SU-DHL-6 (cell line): ENCODE data around the gene MPND.

Experiments used
- H2AFZ ChIP-seq: fragments of 200-600 bp; sonication (generic); 2 replicates; pipeline ENCODE4 v1.6.1; 2014; ENCODE audit warnings: low read depth, mild to moderate bottlenecking, moderate library complexity, mixed read lengths, antibody characterized with exemption, low read length; ENCODE audit not compliant: severe bottlenecking
- H3F3A ChIP-seq: fragments of 200-600 bp; shearing (Covaris generic); 2 replicates; pipeline ENCODE4 v1.6.0; 2016; ENCODE audit warnings: antibody characterized with exemption, mild to moderate bottlenecking; ENCODE audit not compliant: insufficient read depth
- H3K27ac ChIP-seq: fragments of 200-600 bp; sonication (generic); 2 replicates; pipeline ENCODE4 v1.5.1; 2016; ENCODE audit warnings: low read depth, mild to moderate bottlenecking, low read length, moderate library complexity, mixed read lengths
- H3K27me3 ChIP-seq: fragments of 200-600 bp; sonication (generic), shearing (Covaris generic); 2 replicates; pipeline ENCODE4 v1.6.0; 2014; ENCODE audit warnings: mild to moderate bottlenecking, low read length
- H3K36me3 ChIP-seq: fragments of 200-600 bp; sonication (generic); 2 replicates; pipeline ENCODE4 v1.6.1; 2014; ENCODE audit warnings: mild to moderate bottlenecking, low read length, mixed read lengths
- H3K4me2 ChIP-seq: fragments of 300-600, 200-600 bp; shearing (Covaris generic), sonication (generic); 2 replicates; pipeline ENCODE4 v1.6.0; 2014; ENCODE audit warnings: low read length, low read depth, mild to moderate bottlenecking; ENCODE audit not compliant: poor library complexity, severe bottlenecking
- H3K4me3 ChIP-seq: fragments of 200-600 bp; sonication (generic); 2 replicates; pipeline ENCODE4 v1.5.1; 2014; ENCODE audit warnings: antibody characterized with exemption, low read length, mild to moderate bottlenecking, mixed read lengths; ENCODE audit not compliant: insufficient read depth, poor library complexity, severe bottlenecking
- H3K79me2 ChIP-seq: fragments of 200-600 bp; sonication (generic); 2 replicates; pipeline ENCODE4 v1.6.1; 2014; ENCODE audit warnings: mild to moderate bottlenecking, low read length, moderate library complexity; ENCODE audit not compliant: insufficient read depth
- H3K9ac ChIP-seq: fragments of 200-600 bp; sonication (generic); 2 replicates; pipeline ENCODE4 v1.7.0; 2014; ENCODE audit warnings: mild to moderate bottlenecking, low read length
- H3K9me2 ChIP-seq: fragments of 200-600 bp; sonication (generic); replicated peaks from 2 replicates; pipeline ENCODE4 v1.6.1; 2014; ENCODE audit warnings: low read length; ENCODE audit not compliant: insufficient read depth
- H3K9me3 ChIP-seq: fragments of 200-600 bp; sonication (generic); 2 replicates; pipeline ENCODE4 v1.6.1; 2014; ENCODE audit warnings: low read length, mixed read lengths; ENCODE audit not compliant: insufficient read depth
- H4K20me1 ChIP-seq: fragments of 200-600 bp; sonication (generic); 2 replicates; pipeline ENCODE4 v1.6.1; 2014; ENCODE audit warnings: low read depth, mild to moderate bottlenecking, antibody characterized with exemption, low read length, moderate library complexity, mixed read lengths
- EZH2phosphoT487 ChIP-seq: fragments of 200-600 bp; sonication (generic), shearing (Covaris generic); conservative IDR thresholded peaks from 2 replicates; pipeline ENCODE4 v1.6.1; 2018; ENCODE audit warnings: mild to moderate bottlenecking, antibody characterized with exemption, low read length, moderate library complexity, mixed read lengths
- TF ChIP-seq, protein P1 (sequence below): fragments of 200-600 bp; sonication (generic); IDR thresholded peaks from one replicate; pipeline ENCODE4 v1.5.1; 2017; ENCODE audit warnings: antibody characterized with exemption, mild to moderate bottlenecking, low read length, moderate library complexity; ENCODE audit not compliant: insufficient read depth, poor library complexity, severe bottlenecking

Gene MPND

GRCh38 chr19:4322942-4323665 lies 20.3 kb upstream of the MPND start:
- no peak for TF ChIP-seq EZH2phosphoT487
- TF ChIP-seq, protein P1, sequence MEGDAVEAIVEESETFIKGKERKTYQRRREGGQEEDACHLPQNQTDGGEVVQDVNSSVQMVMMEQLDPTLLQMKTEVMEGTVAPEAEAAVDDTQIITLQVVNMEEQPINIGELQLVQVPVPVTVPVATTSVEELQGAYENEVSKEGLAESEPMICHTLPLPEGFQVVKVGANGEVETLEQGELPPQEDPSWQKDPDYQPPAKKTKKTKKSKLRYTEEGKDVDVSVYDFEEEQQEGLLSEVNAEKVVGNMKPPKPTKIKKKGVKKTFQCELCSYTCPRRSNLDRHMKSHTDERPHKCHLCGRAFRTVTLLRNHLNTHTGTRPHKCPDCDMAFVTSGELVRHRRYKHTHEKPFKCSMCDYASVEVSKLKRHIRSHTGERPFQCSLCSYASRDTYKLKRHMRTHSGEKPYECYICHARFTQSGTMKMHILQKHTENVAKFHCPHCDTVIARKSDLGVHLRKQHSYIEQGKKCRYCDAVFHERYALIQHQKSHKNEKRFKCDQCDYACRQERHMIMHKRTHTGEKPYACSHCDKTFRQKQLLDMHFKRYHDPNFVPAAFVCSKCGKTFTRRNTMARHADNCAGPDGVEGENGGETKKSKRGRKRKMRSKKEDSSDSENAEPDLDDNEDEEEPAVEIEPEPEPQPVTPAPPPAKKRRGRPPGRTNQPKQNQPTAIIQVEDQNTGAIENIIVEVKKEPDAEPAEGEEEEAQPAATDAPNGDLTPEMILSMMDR, result no peak
- Histone ChIP-seq H3K4me3 (no peak overlapping the region), H3K4me2 (no peak overlapping the region), H4K20me1 (no peaks in the 10 kb centered on the region), H3K36me3 (no peaks in the 10 kb centered on the region), H3K9me3 (0 out of 2 replicates have a peak, but pooled peaks cover 4% of the 10 kb centered on the region), H2AFZ (no peak overlapping the region), H3K9ac (no peak overlapping the region), H3K79me2 (no peaks in the 10 kb centered on the region), H3F3A (no peaks in the 10 kb centered on the region), H3K27ac (no peak overlapping the region), H3K27me3 (no peaks in the 10 kb centered on the region), H3K9me2 (no peaks in the 10 kb centered on the region)

DNA sequence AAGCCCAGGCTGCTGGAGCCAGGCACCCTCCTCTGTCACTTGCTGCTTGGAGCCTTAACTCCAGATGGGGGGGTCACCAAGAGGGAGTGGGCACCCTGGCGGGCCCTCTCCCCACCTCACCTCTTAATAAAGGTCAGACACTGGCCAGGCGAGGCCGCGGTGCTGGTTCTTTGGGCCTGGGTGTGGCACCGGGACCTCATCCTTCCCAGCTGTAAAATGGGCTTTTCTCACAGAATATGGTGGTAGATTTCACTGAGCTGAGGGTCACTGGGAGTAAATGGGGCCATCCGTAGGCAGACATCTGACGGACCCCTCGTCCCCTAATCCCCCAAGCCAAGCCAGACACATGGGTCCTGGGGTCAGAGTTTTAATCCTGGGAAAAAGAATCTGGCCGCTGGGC lies 19.7 kb upstream of the MPND start:
- no peaks in the 10 kb centered on the region for H3K27me3 ChIP-seq

DNA sequence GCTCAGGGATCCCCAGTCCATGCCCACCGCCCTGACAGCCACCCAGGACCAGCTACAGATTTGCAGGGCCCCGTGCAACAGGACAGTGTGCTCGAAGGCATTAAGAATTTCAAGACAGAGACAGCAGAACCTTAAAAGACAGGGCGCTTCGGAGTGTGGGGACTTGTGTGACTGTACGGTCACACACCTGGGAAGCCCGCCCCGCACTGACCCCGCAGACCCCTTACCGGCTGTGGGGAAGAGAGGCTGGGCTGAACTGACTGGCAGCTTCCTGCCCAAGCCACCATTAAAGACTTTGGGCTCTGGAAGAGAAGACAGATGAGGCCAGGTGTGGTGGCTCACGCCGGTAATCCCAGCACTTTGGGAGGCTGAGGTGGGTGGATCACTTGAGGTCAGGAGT lies 19.1 kb upstream of the MPND start:
- Histone ChIP-seq H4K20me1 (no peaks in the 10 kb centered on the region), H3K27ac (no peak overlapping the region), H3K4me2 (no peak overlapping the region), H3K9me3 (0 out of 2 replicates have a peak, but pooled peaks cover 4% of the 10 kb centered on the region), H3K27me3 (no peaks in the 10 kb centered on the region), H3K9me2 (no peaks in the 10 kb centered on the region), H3K4me3 (no peak overlapping the region), H2AFZ (no peak overlapping the region), H3K79me2 (no peaks in the 10 kb centered on the region), H3F3A (no peaks in the 10 kb centered on the region), H3K9ac (no peak overlapping the region), H3K36me3 (no peaks in the 10 kb centered on the region)
- TF ChIP-seq, protein P1, result no peak
- TF ChIP-seq EZH2phosphoT487, result no peak

More for the DNA sequence above, 19.7 kb upstream of the MPND start:
- Histone ChIP-seq H2AFZ (no peak overlapping the region), H3K9me2 (no peaks in the 10 kb centered on the region), H3K4me2 (no peak overlapping the region), H3K36me3 (no peaks in the 10 kb centered on the region), H3F3A (no peaks in the 10 kb centered on the region), H3K9ac (no peak overlapping the region), H3K4me3 (no peak overlapping the region), H3K27ac (no peak overlapping the region), H3K79me2 (no peaks in the 10 kb centered on the region), H4K20me1 (no peaks in the 10 kb centered on the region), H3K9me3 (0 out of 2 replicates have a peak, but pooled peaks cover 4% of the 10 kb centered on the region)
- TF ChIP-seq EZH2phosphoT487, result no peak
- TF ChIP-seq, protein P1, result no peak
